CD4-positive, alpha-beta T cell (primary cell): ENCODE measurements around the gene VPS37C. TPM values are rescaled to one million over a fixed set of nuclear protein-coding genes. Genes with fewer than 3 reads are reported as not detected.

Experiments used
- ATAC-seq: fragments of 200-7000 bp; cut with Tn5 transposase; one replicate; pipeline ENCODE4 v1.10.0; 2022; ENCODE audit warnings: mild to moderate bottlenecking; ENCODE audit not compliant: poor library complexity
- CTCF ChIA-PET: fragments of 350-600 bp; sonication (Branson Sonifier 250); formaldehyde crosslinking; loops from one replicate; lab custom pipeline; 2021; ENCODE audit warnings: antibody characterized with exemption, inconsistent platforms; lab: Charles Lee
- POLR2A ChIA-PET: fragments of 350-600 bp; sonication (Branson Sonifier 250); formaldehyde crosslinking; loops from one replicate; lab custom pipeline; 2021; ENCODE audit warnings: antibody characterized with exemption, inconsistent platforms; lab: Charles Lee
- DNase-seq, 14 experiments: peaks; one replicate each; pipeline ENCODE4 v3.0.0-alpha.2; 2013 to 2020; ENCODE audit warnings: mixed read lengths in 2 of 14
- H3K27ac ChIP-seq, 2 donors: one replicate each; pipeline versions ENCODE4 v1.5.1 to v1.7.0; 2013; ENCODE audit warnings: low read length in 2 of 2, low read depth in 1 of 2, mild to moderate bottlenecking in 1 of 2
- H3K27me3 ChIP-seq, 2 experiments: 1 replicate in 1 of 2; 2 replicates in 1 of 2; pipeline versions ENCODE4 v1.6.1 to v1.7.0; 2013; ENCODE audit warnings: low read length in 2 of 2, control low read depth in 1 of 2, mild to moderate bottlenecking in 1 of 2, moderate library complexity in 1 of 2; ENCODE audit not compliant: insufficient read depth in 2 of 2, control insufficient read depth in 1 of 2
- H3K36me3 ChIP-seq: one replicate; pipeline ENCODE4 v1.6.1; 2013; ENCODE audit warnings: low read length, control low read depth; ENCODE audit not compliant: insufficient read depth
- H3K4me1 ChIP-seq: one replicate; pipeline ENCODE4 v1.6.1; 2013; ENCODE audit warnings: low read length, control low read depth; ENCODE audit not compliant: insufficient read depth
- H3K4me3 ChIP-seq: one replicate; pipeline ENCODE4 v1.5.1; 2013; ENCODE audit warnings: mild to moderate bottlenecking, low read length, moderate library complexity
- H3K9me3 ChIP-seq, 2 experiments: 1 replicate in 1 of 2; 2 replicates in 1 of 2; pipeline versions ENCODE4 v1.6.1 to v1.7.0; 2013; ENCODE audit warnings: low read length in 2 of 2, mild to moderate bottlenecking in 2 of 2, control low read depth in 1 of 2, moderate library complexity in 1 of 2; ENCODE audit not compliant: control insufficient read depth in 1 of 2, insufficient read depth in 1 of 2
- H3K27ac Mint-ChIP-seq: one replicate; pipeline ENCODE4 v1.8.0; 2020; ENCODE audit warnings: mixed read lengths
- H3K27me3 Mint-ChIP-seq: one replicate; pipeline ENCODE4 v1.8.0; 2021; ENCODE audit warnings: mixed read lengths
- H3K36me3 Mint-ChIP-seq: one replicate; pipeline ENCODE4 v1.8.0; 2021; ENCODE audit warnings: low read depth, mixed read lengths
- H3K4me1 Mint-ChIP-seq: one replicate; pipeline ENCODE4 v1.8.0; 2021; ENCODE audit warnings: low read depth, mixed read lengths
- H3K4me3 Mint-ChIP-seq: one replicate; pipeline ENCODE4 v1.8.0; 2020; ENCODE audit warnings: mild to moderate bottlenecking, mixed read lengths
- H3K9me3 Mint-ChIP-seq: one replicate; pipeline ENCODE4 v1.8.0; 2020; ENCODE audit warnings: mixed read lengths
- CTCF ChIP-seq: fragments of 200-600 bp; IDR thresholded peaks from one replicate; pipeline ENCODE4 v1.8.0; 2022; ENCODE audit warnings: antibody characterized with exemption, mild to moderate bottlenecking
- intact Hi-C, 2 experiments: fragments of 100-400 bp; cut with DNase I in 1 of 2; cut with micrococcal nuclease in 1 of 2; formaldehyde crosslinking; loops; one replicate each; pipeline versions ENCODE4 v1.15.1 to v1.9.0; 2023 to 2025; cut with DNase I, micrococcal nuclease
- total RNA-seq, 174 experiments: library from RNA in 2 of 174; stranded (reverse) in 2 of 174; gene quantifications; one replicate each; pipeline ENCODE4 v1.2.3 and lab custom pipeline; 2021 to 2026

Gene VPS37C
- total RNA-seq, 2 experiments from 2014 or later, result 1.8 to 2.0 TPM

GRCh38 chr11:61187505-61188130 lies 26.4 kb upstream of the VPS37C start:
- ATAC-seq (peak; percentile 89), DNase-seq (peak; percentile 64 to 89 (median 75))
- H3K36me3 ChIP-seq, result no peaks in the 10 kb centered on the region
- intact Hi-C loops, result loop anchor here (1.0 to 5.0 kb wide), 6 partner anchors 58 to 410 kb away; no protein-coding TSS in a partner anchor
- POLR2A ChIA-PET, result no interaction called here
- H3K4me3 ChIP-seq, result no peak overlapping the region
- TF ChIP-seq CTCF, result peak; percentile 99
- no peak overlapping the region for H3K4me3 Mint-ChIP-seq
- H3K36me3 Mint-ChIP-seq, result no peaks in the 10 kb centered on the region
- no peaks in the 10 kb centered on the region for H3K9me3 ChIP-seq
- H3K27ac ChIP-seq, result no peak overlapping the region
- no peaks in the 10 kb centered on the region for H3K9me3 Mint-ChIP-seq
- no peaks in the 10 kb centered on the region for H3K27me3 ChIP-seq
- CTCF ChIA-PET, result interaction anchor here (0.7 to 2.7 kb wide), 16 partner anchors 10 to 356 kb away, joined by 3 to 19 read pairs (median 4); partner anchors contain the start of gene CD6
- H3K27me3 Mint-ChIP-seq, result peaks cover 3% of the 10 kb centered on the region
- H3K4me1 Mint-ChIP-seq, result no peaks in the 10 kb centered on the region
- H3K4me1 ChIP-seq, result no peaks in the 10 kb centered on the region
- H3K27ac Mint-ChIP-seq, result no peak overlapping the region

- H3K4me3 ChIP-seq, result no peak overlapping the region
- Mint-ChIP-seq H3K27ac (no peak overlapping the region), H3K4me1 (no peaks in the 10 kb centered on the region), H3K4me3 (no peak overlapping the region), H3K27me3 (peaks cover 3% of the 10 kb centered on the region), H3K36me3 (no peaks in the 10 kb centered on the region), H3K9me3 (no peaks in the 10 kb centered on the region)
- no peaks in the 10 kb centered on the region for H3K9me3 ChIP-seq
- no peaks in the 10 kb centered on the region for H3K36me3 ChIP-seq
- no peak for ATAC-seq
- no peak overlapping the region for H3K27ac ChIP-seq
- TF ChIP-seq CTCF, result no peak
- H3K27me3 ChIP-seq, result no peaks in the 10 kb centered on the region
- peak in 1 of 14 experiments; percentile 2 for DNase-seq
- intact Hi-C loops, result loop anchor here in 1 of 2 experiments (5.0 kb wide), 2 partner anchors 104 to 409 kb away; no protein-coding TSS in a partner anchor
- POLR2A ChIA-PET, result no interaction called here
- CTCF ChIA-PET, result interaction anchor here (1.0 to 2.7 kb wide), 8 partner anchors 26 to 355 kb away, joined by 3 to 19 read pairs (median 4); partner anchors contain the start of gene CD6
- H3K4me1 ChIP-seq, result no peaks in the 10 kb centered on the region
Observed at GRCh38 chr11:61186504-61186903, 25.3 kb upstream of the VPS37C start.

DNA sequence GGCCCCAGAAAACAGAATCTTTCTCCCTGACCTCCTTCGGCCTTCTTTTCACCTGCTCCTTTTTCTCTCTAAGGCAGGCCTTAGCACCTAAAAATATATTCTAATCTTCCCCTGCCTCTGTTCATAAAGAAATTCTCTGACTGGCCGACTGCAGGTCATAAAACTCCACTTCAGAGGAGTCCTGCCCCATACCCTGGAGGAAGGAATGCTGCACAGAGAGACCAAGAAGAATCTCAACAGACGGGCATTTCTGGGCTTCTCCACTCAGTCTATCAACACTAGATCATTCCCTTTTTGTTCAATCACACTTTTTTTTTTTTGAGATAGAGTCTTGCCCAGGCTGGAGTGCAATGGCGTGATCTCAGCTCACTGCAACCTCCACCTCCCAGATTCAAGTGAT lies 22.4 kb upstream of the VPS37C start:
- H3K36me3 ChIP-seq, result no peaks in the 10 kb centered on the region
- H3K27ac ChIP-seq, result no peak overlapping the region
- H3K9me3 ChIP-seq, result no peaks in the 10 kb centered on the region
- Mint-ChIP-seq H3K36me3 (no peaks in the 10 kb centered on the region), H3K27me3 (no peaks in the 10 kb centered on the region), H3K4me1 (no peaks in the 10 kb centered on the region), H3K9me3 (no peaks in the 10 kb centered on the region), H3K27ac (no peak overlapping the region), H3K4me3 (no peak overlapping the region)
- no peaks in the 10 kb centered on the region for H3K4me1 ChIP-seq
- POLR2A ChIA-PET, result no interaction called here
- no peaks in the 10 kb centered on the region for H3K27me3 ChIP-seq
- DNase-seq, result no peak
- TF ChIP-seq CTCF, result no peak
- no peak overlapping the region for H3K4me3 ChIP-seq
- intact Hi-C loops, result no loop called here
- CTCF ChIA-PET, result interaction anchor here (1.9 kb wide), 1 partner anchor 214 kb away, joined by 6 read pairs; no protein-coding TSS in a partner anchor
- ATAC-seq, result no peak
